Measurements from ENCODE around the gene VWF.

GRCh38 chr12:6083601-6084000, 40.9 kb downstream of the VWF start:
- no peak for TF ChIP-seq EZH2 (IDR thresholded peaks at IDR 0.05; ENCODE audit: low read length)
- TF ChIP-seq, protein P1, sequence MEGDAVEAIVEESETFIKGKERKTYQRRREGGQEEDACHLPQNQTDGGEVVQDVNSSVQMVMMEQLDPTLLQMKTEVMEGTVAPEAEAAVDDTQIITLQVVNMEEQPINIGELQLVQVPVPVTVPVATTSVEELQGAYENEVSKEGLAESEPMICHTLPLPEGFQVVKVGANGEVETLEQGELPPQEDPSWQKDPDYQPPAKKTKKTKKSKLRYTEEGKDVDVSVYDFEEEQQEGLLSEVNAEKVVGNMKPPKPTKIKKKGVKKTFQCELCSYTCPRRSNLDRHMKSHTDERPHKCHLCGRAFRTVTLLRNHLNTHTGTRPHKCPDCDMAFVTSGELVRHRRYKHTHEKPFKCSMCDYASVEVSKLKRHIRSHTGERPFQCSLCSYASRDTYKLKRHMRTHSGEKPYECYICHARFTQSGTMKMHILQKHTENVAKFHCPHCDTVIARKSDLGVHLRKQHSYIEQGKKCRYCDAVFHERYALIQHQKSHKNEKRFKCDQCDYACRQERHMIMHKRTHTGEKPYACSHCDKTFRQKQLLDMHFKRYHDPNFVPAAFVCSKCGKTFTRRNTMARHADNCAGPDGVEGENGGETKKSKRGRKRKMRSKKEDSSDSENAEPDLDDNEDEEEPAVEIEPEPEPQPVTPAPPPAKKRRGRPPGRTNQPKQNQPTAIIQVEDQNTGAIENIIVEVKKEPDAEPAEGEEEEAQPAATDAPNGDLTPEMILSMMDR (optimal IDR thresholded peaks at IDR 0.05 in 1 of 3, IDR thresholded peaks at IDR 0.05 in 1 of 3, conservative IDR thresholded peaks at IDR 0.05 in 1 of 3; ENCODE audit: extremely low read depth in 1 of 3, insufficient read depth in 2 of 3, low read length in 3 of 3): no peak
